Panc1 (cell line): ENCODE results near the gene ROS1. TPM values are rescaled to one million over a fixed set of nuclear protein-coding genes. Genes with fewer than 3 reads are reported as not detected.

Experiments
- ATAC-seq: fragments of 200-7000 bp; cut with Tn5 transposase; 2 replicates; pipeline ENCODE4 v1.9.1; 2020; ENCODE audit warnings: mild to moderate bottlenecking, moderate library complexity
- BruUV-seq: library from RNA; stranded (reverse); fragments of 400-500 nt; replicated peaks from 2 replicates; lab custom pipeline; 2021; lab: Mats Ljungman, UMichigan
- CTCF ChIA-PET: fragments of 300-600 bp; sonication (Branson Sonifier 250); formaldehyde crosslinking; loops from one replicate; lab custom pipeline; 2022; ENCODE audit warnings: antibody characterized with exemption; lab: Charles Lee
- POLR2A ChIA-PET: fragments of 300-600 bp; sonication (Branson Sonifier 250); formaldehyde crosslinking; loops from one replicate; lab custom pipeline; 2022; ENCODE audit warnings: antibody characterized with exemption; lab: Charles Lee
- DNase-seq: peaks from one replicate; pipeline ENCODE4 v3.0.0-alpha.2; 2010; ENCODE audit warnings: low read depth, low spot score
- H3K27ac ChIP-seq: 2 replicates; pipeline ENCODE4 v1.5.1; 2011; ENCODE audit warnings: mild to moderate bottlenecking, low read length, inconsistent platforms
- H3K27me3 ChIP-seq: fragments of 200-500 bp; sonication (Bioruptor generic); 2 replicates; pipeline ENCODE4 v1.6.0; 2014; ENCODE audit warnings: low read length, inconsistent platforms; ENCODE audit not compliant: control insufficient read depth, insufficient read depth
- H3K36me3 ChIP-seq: fragments of 200-500 bp; sonication (Bioruptor generic); 2 replicates; pipeline ENCODE4 v1.5.1; 2014; ENCODE audit warnings: inconsistent platforms, mild to moderate bottlenecking, low read length, moderate library complexity; ENCODE audit not compliant: control insufficient read depth, insufficient read depth
- H3K4me1 ChIP-seq: 2 replicates; pipeline ENCODE4 v1.5.1; 2011; ENCODE audit warnings: inconsistent platforms, mild to moderate bottlenecking, low read length, moderate library complexity; ENCODE audit not compliant: control insufficient read depth, insufficient read depth
- H3K4me3 ChIP-seq, 2 experiments: 2 replicates each; pipeline ENCODE4 v1.5.1; 2011 to 2012; ENCODE audit warnings: low read depth in 2 of 2, low read length in 2 of 2, mild to moderate bottlenecking in 2 of 2, inconsistent platforms in 1 of 2, moderate library complexity in 1 of 2
- H3K9me3 ChIP-seq: fragments of 200-500 bp; sonication (Bioruptor generic); 2 replicates; pipeline ENCODE4 v1.5.1; 2014; ENCODE audit warnings: low read depth, mild to moderate bottlenecking, inconsistent platforms, low read length, moderate library complexity; ENCODE audit not compliant: control insufficient read depth, insufficient read depth
- POLR2AphosphoS5 ChIP-seq: IDR thresholded peaks from 2 replicates; pipeline ENCODE4 v1.6.1; 2012; ENCODE audit warnings: mild to moderate bottlenecking, low read depth, low read length, moderate library complexity
- SIN3A ChIP-seq: IDR thresholded peaks from 2 replicates; pipeline ENCODE4 v1.6.1; 2012; ENCODE audit warnings: low read depth, mild to moderate bottlenecking, low read length, moderate library complexity, borderline replicate concordance; ENCODE audit not compliant: insufficient read depth
- TCF7L2 ChIP-seq: IDR thresholded peaks from 2 replicates; pipeline ENCODE4 v1.6.1; 2011; ENCODE audit warnings: mild to moderate bottlenecking, low read depth, low read length, inconsistent platforms
- in situ Hi-C: cut with HindIII; loops from 2 replicates; pipeline ENCODE4 v1.10.0; 2016; ENCODE audit warnings: low sequenced_read_pairs, low pct_unique_long_range_greater_than_20kb
- intact Hi-C: fragments of 100-400 bp; cut with micrococcal nuclease; formaldehyde crosslinking; loops from one replicate; pipeline ENCODE4 v1.10.0; 2022; ENCODE audit not compliant: unreplicated experiment
- total RNA-seq: library from RNA; stranded (reverse); gene quantifications from one replicate; pipeline ENCODE4 v1.2.1, GENCODE V29; 2021; ENCODE audit not compliant: unreplicated experiment
- TF ChIP-seq, protein P1 (sequence below): fragments of 450-650 bp; IDR thresholded peaks from 2 replicates; pipeline ENCODE4 v1.5.1; 2017; ENCODE audit warnings: mild to moderate bottlenecking
- TF ChIP-seq, protein P2 (sequence below), 2 experiments: IDR thresholded peaks; 2 replicates each; pipeline ENCODE4 v1.6.1; 2011 to 2012; ENCODE audit warnings: low read depth in 2 of 2, control low read depth in 1 of 2, low read length in 1 of 2, mild to moderate bottlenecking in 1 of 2, moderate library complexity in 1 of 2; ENCODE audit not compliant: insufficient read depth in 1 of 2

Gene ROS1
- total RNA-seq, 1 experiment from 2014 or later = 0.10 TPM

DNA sequence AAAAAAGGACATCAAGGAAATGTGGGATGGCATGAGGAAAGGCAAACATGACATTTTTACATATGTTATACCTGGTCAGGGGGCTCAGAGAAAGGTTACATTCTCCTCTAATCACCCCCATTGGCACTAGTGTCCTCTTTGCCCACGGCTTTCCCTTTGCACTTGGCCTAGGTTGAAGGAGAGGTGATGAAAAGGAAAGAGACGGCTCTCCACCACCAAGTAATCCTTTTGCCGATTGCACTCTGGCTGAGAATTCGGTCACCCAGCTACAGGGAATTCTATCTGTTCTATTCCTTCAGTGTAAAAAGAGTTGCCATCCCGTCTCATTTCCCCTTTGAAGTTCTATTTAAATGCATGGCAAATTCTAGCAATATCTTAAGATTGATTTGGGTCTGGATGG lies 150.0 kb downstream of the ROS1 start:
- Histone ChIP-seq H3K4me3 (no peak overlapping the region), H3K36me3 (no peaks in the 10 kb centered on the region), H3K4me1 (no peaks in the 10 kb centered on the region), H3K27me3 (peaks cover 58% of the 10 kb centered on the region), H3K27ac (no peak overlapping the region), H3K9me3 (no peaks in the 10 kb centered on the region)
- in situ Hi-C loops = no loop called here
- intact Hi-C loops = no loop called here
- TF ChIP-seq SIN3A (no peak), TCF7L2 (no peak), POLR2AphosphoS5 (no peak)
- TF ChIP-seq, protein P1, sequence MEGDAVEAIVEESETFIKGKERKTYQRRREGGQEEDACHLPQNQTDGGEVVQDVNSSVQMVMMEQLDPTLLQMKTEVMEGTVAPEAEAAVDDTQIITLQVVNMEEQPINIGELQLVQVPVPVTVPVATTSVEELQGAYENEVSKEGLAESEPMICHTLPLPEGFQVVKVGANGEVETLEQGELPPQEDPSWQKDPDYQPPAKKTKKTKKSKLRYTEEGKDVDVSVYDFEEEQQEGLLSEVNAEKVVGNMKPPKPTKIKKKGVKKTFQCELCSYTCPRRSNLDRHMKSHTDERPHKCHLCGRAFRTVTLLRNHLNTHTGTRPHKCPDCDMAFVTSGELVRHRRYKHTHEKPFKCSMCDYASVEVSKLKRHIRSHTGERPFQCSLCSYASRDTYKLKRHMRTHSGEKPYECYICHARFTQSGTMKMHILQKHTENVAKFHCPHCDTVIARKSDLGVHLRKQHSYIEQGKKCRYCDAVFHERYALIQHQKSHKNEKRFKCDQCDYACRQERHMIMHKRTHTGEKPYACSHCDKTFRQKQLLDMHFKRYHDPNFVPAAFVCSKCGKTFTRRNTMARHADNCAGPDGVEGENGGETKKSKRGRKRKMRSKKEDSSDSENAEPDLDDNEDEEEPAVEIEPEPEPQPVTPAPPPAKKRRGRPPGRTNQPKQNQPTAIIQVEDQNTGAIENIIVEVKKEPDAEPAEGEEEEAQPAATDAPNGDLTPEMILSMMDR = no peak
- TF ChIP-seq, protein P2, sequence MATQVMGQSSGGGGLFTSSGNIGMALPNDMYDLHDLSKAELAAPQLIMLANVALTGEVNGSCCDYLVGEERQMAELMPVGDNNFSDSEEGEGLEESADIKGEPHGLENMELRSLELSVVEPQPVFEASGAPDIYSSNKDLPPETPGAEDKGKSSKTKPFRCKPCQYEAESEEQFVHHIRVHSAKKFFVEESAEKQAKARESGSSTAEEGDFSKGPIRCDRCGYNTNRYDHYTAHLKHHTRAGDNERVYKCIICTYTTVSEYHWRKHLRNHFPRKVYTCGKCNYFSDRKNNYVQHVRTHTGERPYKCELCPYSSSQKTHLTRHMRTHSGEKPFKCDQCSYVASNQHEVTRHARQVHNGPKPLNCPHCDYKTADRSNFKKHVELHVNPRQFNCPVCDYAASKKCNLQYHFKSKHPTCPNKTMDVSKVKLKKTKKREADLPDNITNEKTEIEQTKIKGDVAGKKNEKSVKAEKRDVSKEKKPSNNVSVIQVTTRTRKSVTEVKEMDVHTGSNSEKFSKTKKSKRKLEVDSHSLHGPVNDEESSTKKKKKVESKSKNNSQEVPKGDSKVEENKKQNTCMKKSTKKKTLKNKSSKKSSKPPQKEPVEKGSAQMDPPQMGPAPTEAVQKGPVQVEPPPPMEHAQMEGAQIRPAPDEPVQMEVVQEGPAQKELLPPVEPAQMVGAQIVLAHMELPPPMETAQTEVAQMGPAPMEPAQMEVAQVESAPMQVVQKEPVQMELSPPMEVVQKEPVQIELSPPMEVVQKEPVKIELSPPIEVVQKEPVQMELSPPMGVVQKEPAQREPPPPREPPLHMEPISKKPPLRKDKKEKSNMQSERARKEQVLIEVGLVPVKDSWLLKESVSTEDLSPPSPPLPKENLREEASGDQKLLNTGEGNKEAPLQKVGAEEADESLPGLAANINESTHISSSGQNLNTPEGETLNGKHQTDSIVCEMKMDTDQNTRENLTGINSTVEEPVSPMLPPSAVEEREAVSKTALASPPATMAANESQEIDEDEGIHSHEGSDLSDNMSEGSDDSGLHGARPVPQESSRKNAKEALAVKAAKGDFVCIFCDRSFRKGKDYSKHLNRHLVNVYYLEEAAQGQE (IDR thresholded peaks at IDR 0.05; ENCODE audit: insufficient read depth in 1 of 2, low read depth in 2 of 2, low read length in 1 of 2) = no peak
- DNase-seq (no peak), ATAC-seq (no peak)
- no TSS peak for BruUV-seq
- CTCF ChIA-PET = no interaction called here
- POLR2A ChIA-PET = no interaction called here

DNA sequence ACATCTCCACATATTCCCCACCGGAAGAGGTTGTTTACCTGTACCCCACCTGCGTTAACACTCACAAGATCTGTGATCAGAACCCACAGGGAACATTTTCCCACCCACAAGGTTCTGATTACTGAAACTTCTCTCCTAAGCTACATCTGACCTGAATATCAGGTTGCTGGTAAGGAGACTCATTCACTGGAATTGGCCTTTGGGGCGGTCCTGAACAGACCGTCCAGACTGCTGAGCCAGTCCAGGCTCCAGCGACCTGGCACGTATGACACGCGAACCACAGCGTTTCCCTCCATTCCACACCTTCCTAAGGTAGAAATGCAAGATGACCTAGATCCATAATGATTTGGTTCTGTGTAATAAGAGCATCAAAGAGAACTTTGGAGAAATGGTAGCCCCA lies 150.5 kb downstream of the ROS1 start:
- TF ChIP-seq TCF7L2 = no peak
- TF ChIP-seq POLR2AphosphoS5 = no peak
- TF ChIP-seq SIN3A = no peak
- TF ChIP-seq, protein P2 (IDR thresholded peaks at IDR 0.05; ENCODE audit: insufficient read depth in 1 of 2, low read depth in 2 of 2, low read length in 1 of 2) = no peak
- TF ChIP-seq, protein P1 = no peak

More for the DNA sequence above, 150.5 kb downstream of the ROS1 start:
- ChIA-PET POLR2A (no interaction called here), CTCF (no interaction called here)
- BruUV-seq = no TSS peak
- H3K36me3 ChIP-seq = no peaks in the 10 kb centered on the region
- H3K9me3 ChIP-seq = no peaks in the 10 kb centered on the region
- H3K4me3 ChIP-seq = no peak overlapping the region
- no peak overlapping the region for H3K27ac ChIP-seq
- intact Hi-C loops (no loop called here), in situ Hi-C loops (no loop called here)
- DNase-seq = no peak
- no peaks in the 10 kb centered on the region for H3K4me1 ChIP-seq
- no peak for ATAC-seq
- H3K27me3 ChIP-seq = peaks cover 56% of the 10 kb centered on the region
